GM19467 (cell line): ENCODE results near the gene AP3S2.
"Not testable (repeated sequence)": the region's sequence is repeated elsewhere in the genome, so short reads cannot be mapped to it uniquely, and the experiment has no call there.

ENCODE experiments used
- ATAC-seq: cut with Tn5 transposase; IDR thresholded peaks from one replicate; pipeline ENCODE4 v1.9.1; 2021; ENCODE audit warnings: mild to moderate bottlenecking, moderate library complexity; ENCODE audit not compliant: unreplicated experiment

The AP3S2 gene

DNA sequence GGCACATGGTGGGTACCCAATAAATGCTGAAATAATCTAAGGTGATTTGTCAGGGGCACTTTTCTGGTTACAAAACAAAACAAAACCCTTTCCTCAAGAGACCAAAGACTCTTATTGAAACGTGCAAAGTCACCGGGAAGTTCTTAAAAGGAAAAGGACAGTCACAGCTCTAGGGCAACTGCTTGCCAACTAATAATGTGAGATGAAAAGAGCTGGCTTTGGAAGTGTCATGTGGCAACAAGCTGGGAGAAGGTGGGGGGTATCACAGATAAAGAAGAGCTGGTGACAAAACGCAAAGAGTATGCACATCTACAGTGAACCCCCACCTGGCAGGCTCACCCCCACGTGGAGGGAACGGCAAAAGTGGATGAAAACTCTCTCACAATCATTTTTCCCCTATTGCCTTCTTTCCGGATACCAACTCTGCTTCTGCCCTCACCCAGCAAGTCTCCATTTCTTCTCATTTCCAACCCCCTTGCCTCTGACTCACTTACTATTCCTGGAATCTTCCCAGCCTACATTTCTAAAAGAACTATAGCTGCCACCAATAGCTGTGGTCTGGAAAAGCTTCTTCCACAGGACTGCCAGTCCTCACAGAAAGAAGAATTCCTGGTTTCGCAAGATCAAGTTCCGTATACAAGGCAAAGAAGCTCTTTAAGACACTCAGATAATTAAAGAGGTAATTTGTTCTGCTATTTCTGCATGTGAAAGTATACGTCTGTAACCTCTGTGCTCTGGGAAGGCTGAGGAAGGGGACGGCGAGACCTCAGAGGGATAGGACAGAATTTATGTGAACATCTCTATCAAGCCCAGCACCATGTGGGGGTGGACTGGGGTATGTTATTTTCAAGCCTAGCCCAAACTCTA, 57.3 kb downstream of the AP3S2 start:
- no peak for ATAC-seq

DNA sequence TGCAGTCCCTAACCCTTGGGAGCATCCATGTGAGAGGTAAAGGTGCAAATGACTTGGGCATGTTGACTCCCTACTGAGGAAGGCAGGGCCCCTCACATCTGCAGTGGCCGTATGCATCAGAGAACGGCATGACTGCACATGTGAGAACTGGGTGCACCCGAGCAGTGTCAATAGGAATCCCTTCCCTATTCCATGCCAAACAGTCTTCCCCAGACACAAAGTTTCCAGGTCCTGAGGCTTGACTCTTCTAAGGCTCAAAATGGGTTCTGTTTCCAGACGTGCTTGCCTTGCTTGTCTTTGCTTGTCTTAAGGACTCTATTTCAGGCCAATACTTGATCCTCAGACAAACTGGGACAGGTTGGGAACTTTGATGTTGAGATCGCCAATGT, 58.6 kb downstream of the AP3S2 start:
- ATAC-seq = no peak

DNA sequence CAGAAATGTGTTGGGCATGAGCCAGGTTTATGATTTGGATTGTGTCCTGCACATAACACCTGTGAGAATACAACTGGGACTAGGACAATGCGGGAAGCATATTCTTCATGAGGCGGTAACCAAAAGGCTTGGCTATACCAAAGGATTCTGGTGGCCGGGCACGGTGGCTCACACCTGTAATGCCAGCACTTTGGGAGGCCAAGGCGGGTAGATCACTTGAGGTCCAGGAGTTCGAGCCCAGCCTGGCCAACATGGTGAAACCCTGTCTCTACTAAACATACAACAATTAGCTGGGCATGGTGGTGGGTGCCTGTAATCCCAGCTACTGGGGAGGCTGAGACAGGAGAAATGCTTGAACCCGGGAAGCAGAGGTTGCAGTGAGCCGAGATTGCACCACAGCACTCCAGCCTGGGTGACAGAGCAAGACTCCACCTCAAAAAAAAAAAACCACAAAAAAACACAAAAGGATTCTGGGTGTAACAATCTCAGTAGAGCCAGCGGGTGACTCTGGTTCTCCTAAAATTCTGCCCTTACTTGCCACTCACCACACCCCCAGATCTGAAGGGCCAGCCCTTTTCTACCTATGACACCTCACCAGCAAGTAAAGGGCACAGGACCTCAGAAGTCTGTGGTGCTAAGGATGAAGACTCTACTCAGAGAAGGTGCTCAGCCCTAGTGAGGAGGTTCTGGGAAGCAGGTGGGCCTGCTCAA, 59.2 kb downstream of the AP3S2 start:
- not testable (repeated sequence) for ATAC-seq

DNA sequence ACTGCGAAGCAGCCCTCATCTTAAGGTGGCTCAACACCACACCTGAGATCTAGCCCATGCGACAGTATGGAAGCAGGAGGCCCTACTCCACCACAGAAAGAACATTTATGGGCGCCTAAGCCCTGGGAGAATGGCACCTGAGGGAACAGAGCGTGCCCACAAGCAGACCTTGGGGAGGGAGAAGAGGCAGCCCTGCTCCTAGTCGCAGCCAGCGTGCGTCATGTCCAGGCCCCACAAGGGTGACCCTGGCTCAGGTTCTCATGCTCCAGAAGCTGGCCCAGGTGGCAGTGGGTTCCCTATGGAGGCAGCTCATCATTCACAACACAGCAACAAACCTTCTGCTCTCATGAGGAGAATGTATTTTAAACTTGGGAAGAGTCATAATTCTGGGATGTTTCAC, 59.8 kb downstream of the AP3S2 start:
- ATAC-seq = no peak

DNA sequence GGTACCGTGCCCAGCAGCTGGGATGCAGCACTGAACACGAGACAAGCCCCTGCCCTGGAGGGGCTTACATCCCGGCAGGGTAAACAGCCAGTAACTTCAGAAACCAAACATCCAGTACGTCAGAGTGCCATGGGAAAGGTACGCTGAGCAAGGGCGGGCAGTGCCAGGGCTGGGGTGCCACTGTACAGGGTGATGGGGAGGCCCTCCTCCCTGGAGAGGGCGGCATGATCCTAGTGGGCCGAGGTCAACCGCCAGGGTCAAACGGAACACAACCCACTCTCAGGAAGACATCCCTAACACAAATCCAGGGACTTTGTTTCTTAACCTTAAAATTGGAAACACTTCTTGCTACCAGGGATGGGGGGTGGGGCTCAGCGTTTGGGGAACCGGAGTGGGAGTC, 63.2 kb downstream of the AP3S2 start:
- no peak for ATAC-seq

DNA sequence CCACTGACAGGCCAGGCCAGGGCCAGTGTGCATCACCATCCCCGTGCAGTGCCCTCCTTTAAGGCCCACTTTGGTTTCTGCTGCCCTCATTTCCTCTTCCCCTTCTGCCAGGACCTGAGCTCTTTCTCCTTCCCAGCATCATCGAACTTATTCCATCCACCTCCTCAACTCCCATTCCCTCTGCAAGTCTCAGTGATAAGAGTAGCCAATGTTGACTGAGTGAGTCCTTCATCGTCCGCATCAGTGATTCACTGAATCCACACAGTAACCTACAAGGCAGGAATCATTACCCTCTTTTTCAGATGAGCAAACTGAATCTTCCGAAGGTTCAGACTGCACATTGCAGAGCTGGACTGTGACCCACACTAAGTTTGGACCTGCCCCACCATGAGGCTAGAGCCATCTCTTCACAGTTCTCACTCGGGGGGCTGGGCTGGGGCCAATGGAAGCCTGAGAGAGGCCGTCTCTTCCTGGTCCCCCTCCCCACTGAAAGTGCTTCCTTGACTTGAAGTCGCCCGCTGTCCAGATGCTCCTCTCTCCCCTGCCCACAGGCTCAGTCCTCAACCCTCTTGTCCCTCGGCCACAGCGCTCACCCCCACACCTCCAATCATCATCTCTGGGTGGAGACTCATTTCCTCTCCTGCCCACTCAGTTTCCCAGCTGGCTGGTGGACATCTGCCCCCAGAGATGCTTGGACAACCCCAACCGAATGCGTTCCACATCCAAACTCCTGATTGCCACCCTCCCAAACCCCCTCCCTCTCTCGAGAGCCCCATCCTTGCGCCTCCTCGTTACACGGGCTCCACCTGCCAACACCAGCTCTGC, 64.0 kb downstream of the AP3S2 start:
- no peak for ATAC-seq

DNA sequence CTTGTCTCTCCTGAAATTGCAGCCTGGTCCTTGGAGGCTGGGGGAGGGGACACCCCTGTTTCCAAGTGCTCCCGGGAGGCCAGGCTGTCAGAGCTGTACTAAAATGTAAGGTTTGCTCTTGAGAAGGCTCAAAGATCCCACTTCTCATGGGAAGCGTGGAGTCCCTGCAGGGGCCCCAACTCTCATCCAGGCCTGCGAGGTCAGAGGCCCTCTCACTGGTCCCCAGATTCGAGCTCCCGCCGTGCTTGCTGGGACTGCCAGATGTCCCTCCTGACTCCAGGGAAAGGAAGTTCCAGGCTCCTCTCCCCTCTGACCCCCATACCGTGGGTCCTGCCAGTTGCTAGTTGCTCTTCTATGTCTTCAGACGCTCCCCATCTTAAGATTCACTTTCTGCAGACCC, 64.6 kb downstream of the AP3S2 start:
- no peak for ATAC-seq

DNA sequence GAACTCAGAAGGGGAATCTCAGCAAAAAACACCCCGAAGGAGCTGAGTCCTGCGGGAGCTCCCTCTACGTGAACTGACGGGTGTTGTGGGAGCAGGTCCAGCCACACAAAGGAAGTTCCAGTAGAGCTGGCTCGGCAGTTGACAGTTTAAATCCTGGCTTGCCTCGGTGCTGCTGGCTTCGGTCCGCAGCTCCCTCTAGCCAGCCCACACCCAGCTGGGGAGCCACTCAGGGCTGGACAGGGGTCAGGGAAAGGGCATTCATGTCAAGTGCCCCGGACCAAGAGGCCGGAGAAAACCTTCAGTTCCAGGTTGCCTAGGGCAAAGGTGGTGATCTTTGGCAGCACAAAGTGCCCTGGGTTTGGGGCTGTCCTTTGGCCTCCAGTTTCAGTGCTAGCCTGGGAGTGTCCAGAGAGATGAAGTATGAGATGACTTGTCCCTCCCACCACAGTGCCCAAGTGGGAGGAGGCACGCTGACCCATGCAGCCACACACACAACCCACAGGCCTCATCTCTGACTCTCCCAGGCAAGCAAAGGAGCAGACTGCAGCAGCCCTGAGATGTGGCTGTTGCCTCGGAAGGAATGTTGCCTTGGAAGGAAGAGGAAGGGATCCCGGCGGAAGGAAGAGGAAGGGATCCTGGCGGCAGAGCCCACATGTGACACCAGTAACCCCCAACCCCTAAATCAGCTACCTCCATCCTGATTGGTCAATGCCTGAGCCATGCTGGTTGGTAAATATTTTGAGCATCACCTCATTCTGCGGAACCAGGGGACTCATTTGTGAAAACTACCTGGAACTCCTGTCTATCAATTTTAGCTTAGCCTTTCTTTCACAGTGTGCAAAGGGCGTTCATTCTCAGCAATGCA, 65.3 kb downstream of the AP3S2 start:
- ATAC-seq = no peak

DNA sequence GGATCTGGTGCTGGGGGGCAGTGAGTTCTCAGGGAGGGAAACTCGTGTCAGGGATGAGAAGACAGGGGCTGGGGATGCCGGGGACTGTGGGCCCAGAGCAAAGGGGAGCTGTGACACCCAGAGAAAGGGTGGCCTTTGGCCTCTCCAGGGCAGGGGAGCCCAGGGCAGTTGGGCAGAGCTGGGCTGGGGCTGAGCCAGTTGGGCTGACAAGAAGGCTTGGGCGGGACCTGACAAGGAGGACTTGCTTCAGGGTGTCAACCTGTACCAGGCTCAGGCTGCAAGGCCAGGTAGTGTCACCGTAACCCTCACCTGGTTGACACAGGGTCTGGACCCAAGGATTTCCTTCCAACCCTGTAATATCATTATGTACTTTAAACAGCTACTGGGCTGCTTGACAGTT, 66.0 kb downstream of the AP3S2 start:
- ATAC-seq = no peak

DNA sequence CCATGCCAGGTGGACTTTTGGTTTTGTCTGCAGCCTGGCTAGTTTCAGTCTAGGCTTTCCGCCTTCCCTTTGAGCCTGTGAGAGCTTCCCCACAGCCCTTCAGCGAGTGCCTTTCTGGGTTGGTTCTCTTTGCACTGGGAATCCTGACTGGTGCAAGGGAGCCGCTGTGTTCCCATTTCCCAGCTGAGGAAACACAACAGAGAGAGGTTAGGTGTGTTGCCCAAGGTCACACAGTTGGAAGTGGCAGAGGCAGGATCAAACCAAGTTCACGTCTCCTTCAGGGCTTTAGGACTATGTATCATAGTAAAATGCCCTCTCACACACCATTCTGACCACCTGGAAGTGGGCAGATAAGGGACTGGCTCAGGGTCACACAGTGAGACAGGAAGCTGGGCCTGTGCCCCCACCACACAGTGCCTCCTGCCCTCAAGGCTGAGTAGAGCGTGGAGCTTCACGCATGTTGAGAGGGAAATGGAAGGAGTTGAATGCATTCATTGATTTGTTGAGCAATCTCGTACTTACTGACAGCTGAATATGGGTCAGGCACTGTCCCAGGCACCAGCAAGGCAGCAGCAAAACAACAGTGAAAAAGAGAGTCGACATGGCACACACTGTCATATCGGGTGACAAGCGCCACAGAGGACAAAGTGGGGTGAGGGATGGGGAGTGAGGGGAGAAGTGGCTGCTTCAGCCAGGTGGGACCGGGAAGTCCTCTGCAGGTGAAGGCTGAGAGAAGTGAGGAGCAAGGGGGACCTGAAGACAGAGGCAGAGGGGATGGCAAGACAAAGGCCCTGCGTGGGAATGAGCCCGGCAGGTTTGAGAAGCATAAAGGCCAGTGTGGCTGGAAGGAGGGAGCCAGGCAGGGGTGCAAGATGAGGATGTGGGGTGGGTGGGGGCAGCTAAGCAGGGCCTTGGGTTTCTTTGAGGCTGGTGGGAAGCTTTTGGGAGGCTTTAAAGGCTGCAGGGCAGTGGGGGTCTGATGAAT, 66.8 kb downstream of the AP3S2 start:
- no peak for ATAC-seq

DNA sequence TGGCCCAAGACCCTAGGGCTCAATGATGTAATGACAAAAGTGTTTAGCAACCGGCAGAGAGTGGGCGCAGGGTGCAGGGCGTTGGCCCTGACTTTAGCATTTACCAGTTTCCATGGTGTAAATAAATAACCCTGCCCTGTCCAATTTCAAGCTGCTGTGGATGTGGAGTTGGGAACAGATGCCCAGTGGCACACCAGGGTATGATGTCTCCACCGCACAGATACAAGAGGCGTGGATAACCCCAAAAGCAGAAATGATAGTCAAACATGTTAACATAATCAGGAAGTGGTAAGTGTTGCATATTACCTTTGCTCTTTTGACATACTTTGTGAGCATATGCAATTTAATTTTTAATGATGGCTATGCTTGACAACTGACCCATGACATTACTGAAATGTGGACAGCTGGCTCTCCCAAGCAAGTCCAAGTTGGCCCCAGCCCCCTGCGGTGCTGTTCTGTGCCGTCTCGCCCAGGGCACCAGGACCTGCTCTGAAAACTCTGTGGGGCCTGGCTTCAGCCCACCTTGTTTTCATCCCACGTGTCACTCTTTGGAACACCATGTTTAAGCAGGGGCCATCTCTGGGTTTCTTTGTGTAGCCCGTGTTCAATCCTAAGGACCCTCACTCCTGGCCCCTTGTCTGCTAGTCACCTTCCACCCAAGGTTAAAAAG, 68.4 kb downstream of the AP3S2 start:
- no peak for ATAC-seq

DNA sequence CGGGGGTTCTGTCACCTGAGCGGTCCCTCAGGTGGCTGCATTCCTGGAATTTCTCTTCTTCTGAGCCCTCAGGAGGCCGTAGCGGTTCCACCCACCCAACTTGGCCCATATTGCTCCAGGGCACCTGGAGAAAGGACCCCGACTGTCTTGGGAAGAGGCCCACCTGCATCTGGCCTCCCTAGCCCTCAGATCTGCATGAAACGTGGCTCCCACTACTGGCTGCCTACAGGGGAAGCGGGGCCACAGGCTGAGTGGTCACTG, 69.3 kb downstream of the AP3S2 start:
- no peak for ATAC-seq

DNA sequence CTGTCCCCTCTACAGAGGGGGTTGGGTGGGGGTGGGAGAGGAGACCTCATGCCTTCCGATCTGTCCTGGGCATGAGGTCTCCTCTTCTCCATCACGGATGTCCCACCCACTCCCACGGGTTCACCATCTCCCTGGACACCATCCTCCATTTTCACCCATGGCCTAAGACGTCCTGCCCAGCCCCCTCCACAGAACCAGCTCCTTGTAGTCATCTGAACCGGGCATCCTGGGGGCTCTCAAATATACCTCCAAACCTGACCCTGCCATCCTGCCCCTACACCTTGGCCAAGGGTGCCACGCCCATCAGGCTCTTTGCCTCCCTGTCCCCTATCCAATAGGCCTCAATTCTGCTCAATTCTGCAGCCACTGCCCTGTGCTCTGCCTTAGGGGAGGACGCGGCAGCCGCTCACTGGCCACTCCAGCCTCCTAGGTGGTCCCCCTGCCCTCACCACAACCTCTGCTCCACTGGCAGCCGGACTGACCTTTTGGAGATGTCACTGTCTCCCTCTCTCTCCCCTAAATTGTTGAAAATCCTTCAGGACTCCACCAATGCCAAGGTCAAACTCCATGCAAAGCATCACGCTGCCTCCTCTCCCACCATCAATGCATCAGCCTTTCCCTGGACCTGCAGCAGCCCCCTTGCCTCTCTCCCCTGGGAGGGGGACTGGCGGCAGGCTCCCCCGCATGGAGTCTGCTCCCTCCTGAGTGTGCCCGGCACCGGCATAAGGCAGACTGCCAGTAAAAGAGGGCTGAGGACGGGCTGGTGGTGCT, 69.8 kb downstream of the AP3S2 start:
- no peak for ATAC-seq

DNA sequence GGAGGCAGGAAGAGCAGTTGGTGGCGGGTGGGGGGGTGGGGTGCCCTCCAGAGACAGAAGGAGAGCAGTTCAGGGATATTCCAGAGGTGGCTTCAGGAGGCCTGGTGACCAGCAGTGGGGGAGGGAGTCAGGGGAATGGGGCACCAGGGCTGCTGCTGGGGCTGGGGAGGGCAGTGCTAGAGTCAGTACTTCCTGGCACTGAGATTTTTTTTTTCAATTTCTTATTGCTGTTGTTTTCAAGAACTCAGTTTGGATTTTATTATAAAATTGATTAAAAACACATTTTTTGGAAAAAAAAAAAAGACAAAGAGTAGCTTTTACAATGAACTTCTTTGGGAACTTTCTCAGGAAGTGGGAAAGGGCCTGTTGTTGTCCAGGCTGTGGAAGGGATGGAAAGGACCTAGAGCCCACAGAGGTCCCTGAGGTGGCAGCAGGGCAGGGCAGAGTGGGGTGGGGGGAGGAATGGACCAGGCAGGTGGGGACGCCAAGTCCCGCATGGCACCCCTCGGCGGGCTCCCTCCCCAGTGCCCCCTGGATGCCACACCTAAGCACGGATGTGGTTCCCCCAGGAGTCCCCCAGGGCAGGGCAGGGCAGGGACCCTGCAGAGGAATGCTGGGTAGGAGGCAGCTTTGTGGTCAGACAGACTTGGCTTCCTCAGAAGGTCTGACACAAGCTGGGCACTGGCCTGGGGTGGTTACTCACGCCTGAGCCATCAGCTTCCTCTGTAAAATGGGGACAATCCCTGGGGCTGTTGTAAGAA, 70.7 kb downstream of the AP3S2 start:
- no peak for ATAC-seq

DNA sequence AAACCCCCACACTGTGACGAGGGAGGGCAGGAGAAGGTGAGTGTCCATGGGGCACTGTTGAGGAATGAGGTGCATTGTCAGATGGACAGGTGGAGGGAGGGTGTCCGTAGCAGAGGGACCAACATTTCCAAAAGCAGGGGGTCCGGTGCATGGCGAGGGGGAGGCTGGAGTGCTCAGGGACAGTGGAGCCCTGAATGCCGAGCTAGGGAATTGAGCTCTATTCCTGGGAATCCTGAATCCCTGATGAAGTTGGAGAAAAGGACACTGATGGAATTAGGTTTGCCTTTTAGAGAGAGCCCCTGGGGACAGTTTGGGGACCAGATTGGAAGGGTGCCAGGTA, 71.2 kb downstream of the AP3S2 start:
- ATAC-seq = no peak

DNA sequence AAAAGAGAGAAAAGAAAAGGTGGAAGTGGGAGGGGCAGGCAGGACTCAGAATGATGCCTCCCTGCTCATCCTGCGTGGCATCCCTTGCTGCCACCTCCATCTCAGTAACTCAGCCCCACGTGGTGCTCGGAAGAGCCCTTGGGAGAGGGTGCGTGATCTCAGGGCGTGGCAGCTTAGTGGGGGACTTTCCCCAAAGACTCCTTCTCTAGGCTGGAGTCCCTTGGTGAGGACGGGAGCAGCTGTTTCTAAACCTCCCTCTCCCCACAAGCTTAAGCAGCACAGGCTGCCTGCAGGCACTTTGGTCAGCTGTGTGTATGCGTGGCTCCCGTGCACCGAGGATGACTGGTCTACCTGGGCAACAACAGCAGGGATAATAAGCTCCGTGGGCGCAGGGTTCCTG, 71.8 kb downstream of the AP3S2 start:
- no peak for ATAC-seq

DNA sequence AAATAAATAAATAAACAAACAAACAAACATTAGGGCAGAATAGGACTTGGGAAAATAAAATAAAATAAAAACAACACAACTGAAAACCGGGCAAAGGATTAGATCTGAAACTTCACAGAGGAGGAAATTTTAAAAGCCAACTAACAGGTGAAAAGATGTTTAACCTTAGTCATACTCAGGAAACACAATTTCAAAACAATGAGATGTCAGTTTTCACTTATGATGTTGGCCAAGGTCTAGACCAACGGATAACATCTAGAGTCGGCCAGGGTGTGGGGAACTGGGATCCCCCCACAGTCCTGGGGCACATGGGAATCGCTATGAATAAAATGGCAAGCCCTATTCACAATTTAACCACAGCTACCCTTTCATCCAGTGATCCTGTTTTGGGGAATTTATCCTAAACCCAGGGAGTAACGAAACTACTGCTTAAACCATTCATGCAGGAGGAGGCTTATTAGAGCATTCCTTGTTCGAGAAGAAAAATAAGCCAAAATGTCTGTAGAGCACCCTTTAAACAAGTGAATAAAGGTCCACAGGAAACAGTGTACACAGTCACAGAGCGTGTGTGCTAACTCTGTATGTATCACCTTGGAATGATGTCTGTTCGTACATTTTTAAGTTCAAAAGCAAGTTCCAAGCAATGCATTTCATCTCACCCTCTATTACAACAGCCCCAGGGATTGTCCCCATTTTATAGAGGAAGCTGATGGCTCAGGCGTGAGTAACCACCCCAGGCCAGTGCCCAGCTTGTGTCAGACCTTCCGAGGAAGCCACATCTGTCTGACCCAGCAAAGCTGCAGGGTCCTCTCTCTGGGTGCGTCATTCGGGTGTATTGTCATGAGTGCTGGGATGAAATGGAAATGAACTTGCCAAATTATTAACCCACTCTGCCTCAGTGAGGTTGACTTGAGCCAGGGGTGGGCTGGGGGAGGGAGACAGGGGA, 72.9 kb downstream of the AP3S2 start:
- no peak for ATAC-seq
